GM18873 (cell line): Measurements from ENCODE around the gene SLC30A9.

Source experiments
- ATAC-seq: cut with Tn5 transposase; IDR thresholded peaks from one replicate; pipeline ENCODE4 v1.9.1; 2021; ENCODE audit warnings: mild to moderate bottlenecking, moderate library complexity, moderate number of reproducible peaks; ENCODE audit not compliant: unreplicated experiment, low FRiP score

SLC30A9 gene

GRCh38 chr4:42132099-42132498 lies 141.8 kb downstream of the SLC30A9 start:
- ATAC-seq, result no peak

GRCh38 chr4:42133006-42133405 lies 142.7 kb downstream of the SLC30A9 start:
- ATAC-seq, result no peak

GRCh38 chr4:42136371-42136770 lies 146.0 kb downstream of the SLC30A9 start:
- no peak for ATAC-seq
